Measurements from ENCODE around the gene SMARCD2.
"Not testable (repeated sequence)": the region's sequence is repeated elsewhere in the genome, so short reads cannot be mapped to it uniquely, and the experiment has no call there.

Gene SMARCD2

DNA sequence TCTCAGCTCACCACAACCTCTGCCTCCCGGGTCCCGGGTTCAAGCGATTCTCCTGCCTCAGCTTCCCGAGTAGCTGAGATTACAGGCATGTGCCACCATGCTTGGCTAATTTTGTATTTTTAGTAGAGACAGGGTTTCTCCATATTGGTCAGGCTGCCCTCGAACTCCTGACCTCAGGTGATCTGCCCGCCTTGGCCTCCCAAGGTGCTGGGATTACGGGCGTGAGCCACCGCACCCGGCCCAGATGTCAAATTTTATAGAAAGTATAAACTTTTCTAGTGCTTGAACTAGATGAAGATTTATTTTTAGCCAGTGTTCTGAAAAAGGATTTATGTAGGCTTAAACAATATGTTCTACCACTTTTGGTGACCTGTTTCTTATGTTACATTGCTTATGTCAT is 46.1 kb downstream of the SMARCD2 start:
- DNase-seq = not testable (repeated sequence)

DNA sequence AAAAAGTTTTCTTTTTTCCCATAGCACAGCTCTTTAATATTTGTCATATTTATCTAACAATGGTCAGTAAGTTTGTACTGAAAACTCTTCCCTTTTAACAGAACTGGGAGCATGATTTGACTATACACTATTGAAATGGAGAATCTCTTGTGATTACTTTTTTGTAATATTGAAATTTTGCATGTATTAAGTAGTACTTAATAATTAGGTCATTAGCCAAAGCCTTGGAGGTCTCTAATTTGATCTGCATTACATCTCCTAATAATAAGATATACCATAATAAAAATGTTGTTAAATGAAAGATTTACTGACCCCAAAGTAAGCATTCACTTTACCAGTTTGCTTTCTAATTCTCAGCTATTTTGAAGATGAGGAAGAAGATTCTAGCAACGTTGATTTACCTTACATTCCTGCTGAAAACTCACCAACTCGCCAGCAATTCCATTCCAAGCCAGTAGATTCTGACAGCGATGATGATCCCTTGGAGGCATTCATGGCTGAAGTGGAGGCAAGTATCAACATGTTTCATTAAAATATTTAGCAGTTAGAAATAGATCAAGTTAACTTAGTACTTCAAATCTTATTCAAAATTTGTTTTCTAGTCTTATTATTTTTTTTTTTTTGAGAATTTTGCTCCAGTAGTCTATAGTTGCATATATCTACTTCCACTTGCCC is 50.3 kb downstream of the SMARCD2 start:
- no peak for DNase-seq

DNA sequence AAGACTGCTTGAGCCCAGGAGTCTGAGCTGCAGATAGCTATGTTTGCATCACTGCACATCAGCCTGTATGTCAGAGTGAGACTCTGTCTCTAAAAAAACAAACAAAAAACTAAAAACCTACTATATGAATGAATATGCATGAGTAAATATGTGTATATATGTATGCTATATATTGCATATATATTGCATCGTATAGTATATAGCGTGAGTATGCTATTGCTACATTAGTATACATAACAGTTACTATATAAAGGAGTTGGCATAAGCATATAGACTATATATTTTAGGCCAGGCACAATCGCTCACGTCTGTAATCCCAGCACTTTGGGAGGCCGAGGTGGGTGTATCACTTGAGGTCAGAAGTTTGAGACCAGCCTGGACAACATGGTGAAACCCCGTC is 52.4 kb downstream of the SMARCD2 start:
- DNase-seq = no peak

DNA sequence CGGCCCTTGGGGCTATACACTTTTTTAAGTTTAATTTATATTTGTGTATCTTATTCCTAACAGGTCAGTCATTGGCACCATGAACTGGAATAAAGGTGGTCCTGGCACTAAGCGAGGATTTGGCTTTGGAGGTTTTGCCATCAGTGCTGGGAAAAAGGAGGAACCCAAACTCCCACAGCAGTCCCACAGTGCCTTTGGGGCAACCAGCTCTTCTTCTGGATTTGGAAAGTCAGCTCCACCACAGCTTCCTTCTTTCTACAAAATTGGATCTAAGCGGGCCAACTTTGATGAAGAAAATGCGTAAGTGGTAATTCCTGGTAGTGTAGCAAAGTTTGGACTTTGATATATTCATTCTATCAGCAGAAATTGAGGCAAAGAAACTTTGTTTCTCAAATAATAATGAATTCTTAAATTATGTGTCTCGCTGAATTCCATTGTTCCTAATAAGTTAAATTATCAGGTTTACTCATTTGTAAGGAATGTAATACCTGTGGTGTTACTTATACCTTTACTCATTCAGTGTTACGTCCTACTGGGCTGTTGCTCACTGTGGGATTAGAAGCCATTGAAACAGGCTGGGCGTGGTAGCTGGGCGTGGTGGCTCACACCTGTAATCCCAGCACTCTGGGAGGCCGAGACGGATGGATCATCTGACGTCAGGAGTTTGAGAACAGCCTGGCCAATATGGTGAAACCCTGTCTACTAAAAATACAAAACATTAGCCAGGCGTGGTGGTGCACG is 55.3 kb downstream of the SMARCD2 start:
- DNase-seq = no peak

DNA sequence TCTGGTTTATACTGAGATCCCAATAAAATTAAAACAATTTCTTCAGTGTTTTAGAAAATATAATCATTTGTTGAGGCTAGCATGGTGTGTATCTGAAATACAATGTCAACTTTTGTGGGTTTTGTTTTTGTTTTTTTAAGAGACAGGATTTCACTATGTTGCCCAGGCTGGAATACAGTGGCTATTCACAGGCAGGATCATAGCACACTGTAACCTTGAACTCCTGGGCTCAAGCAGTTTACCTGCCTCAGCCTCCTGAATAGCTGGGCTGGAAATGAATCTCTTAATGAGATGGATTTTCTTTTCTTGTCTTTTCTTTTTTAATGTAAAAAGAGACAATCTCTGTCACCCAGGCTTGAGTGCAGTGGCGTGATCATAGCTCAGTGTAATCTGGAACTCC is 56.4 kb downstream of the SMARCD2 start:
- DNase-seq = no peak

- no peak for DNase-seq
Observed at GRCh38 chr17:63785556-63785955, 56.9 kb downstream of the SMARCD2 start.

GRCh38 chr17:63783522-63783921 is 59.0 kb downstream of the SMARCD2 start:
- DNase-seq = no peak
